ENCODE measurements around the gene TRIM9.

The TRIM9 gene

GRCh38 chr14:51094901-51095853 lies at the start of gene TRIM9:
Gene TRIM9 (minus strand): TSS chr14:51095105. CDS start chr14:51094939, 166 bp downstream.
- TF ChIP-seq, protein P1, sequence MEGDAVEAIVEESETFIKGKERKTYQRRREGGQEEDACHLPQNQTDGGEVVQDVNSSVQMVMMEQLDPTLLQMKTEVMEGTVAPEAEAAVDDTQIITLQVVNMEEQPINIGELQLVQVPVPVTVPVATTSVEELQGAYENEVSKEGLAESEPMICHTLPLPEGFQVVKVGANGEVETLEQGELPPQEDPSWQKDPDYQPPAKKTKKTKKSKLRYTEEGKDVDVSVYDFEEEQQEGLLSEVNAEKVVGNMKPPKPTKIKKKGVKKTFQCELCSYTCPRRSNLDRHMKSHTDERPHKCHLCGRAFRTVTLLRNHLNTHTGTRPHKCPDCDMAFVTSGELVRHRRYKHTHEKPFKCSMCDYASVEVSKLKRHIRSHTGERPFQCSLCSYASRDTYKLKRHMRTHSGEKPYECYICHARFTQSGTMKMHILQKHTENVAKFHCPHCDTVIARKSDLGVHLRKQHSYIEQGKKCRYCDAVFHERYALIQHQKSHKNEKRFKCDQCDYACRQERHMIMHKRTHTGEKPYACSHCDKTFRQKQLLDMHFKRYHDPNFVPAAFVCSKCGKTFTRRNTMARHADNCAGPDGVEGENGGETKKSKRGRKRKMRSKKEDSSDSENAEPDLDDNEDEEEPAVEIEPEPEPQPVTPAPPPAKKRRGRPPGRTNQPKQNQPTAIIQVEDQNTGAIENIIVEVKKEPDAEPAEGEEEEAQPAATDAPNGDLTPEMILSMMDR (IDR thresholded peaks at IDR 0.05), result no peak

DNA sequence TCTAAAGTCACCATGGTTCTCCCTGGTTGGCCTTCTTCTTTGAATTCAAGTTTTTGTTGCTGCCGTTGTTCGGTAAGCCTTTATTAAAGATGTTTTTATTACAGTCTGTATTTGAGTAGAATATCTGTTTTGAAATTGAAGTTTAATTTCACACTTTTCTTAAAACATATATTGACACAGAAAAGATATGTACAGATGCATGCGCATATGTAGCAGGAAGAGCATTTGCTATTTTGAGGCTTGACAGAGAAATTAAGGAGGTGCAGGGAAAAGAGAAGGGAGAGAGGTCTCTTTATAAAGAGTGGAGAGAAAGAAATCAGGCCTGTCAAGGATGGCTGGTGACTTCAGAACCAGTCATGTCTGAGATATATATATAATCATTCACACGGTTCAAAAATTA lies 46.0 kb upstream of the TRIM9 start:
- TF ChIP-seq, protein P1 (IDR thresholded peaks at IDR 0.05), result no peak

GRCh38 chr14:51140338-51140737 lies 45.4 kb upstream of the TRIM9 start:
- TF ChIP-seq, protein P1 (IDR thresholded peaks at IDR 0.05), result no peak

DNA sequence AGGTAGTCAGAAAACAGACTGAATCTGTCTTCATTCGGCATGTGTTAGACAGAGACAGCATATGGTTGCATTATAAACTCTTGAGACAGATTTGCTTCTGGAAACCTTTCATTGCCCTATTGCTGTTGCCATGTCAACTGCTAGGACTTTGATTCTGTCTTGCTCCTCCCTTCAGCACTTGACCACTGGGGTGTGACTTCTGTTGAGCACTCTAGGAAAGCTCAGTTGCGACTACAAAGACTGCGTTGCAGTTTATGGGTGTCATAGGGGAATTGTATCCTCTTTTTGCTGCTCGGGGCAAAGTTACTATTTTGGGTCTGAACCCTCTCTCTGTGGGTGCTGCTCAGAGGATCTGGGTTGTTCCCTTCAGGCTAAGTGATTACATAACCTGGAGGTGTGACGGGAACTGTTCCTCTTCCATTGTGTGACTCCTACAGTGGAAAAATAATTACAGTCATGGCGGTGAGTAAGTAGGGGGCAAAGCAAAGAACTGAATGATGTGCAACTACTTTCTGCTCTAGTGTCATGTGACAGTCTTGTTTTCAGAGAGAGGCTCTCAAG lies 44.3 kb upstream of the TRIM9 start:
- TF ChIP-seq, protein P1 (IDR thresholded peaks at IDR 0.05), result no peak

DNA sequence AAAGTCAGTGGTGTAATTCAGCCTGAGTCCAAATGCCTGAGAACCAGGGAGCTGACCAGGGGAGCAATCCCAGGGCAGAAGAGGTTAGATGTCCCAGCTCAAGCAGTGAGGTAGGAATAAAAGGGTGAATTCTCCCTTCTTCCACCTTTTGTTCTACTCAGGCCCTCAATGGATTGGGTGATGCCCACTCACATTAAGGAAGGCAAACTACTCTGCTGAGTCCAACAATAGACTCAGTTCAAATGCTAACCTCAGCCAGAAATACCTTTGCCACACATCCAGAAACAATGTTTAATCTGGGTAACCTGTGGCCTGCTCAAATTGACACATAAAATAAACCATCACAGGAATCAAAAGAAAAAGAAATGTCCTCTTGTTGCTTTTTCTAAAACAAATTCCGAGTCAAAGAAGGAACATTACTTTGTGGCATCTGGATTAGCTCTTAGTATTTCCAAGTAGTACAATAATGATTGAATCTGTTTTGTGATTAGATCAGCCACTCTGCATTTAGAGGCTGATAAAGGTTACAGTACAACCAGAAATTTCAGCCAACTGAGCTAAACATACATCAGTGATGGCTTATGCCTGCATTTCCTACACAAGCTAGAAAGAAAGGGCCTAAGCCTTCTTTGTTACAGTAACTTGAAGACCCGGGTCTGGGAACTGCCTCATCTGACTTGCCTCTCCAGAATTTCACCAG lies 43.6 kb upstream of the TRIM9 start:
- TF ChIP-seq, protein P1 (IDR thresholded peaks at IDR 0.05), result no peak

DNA sequence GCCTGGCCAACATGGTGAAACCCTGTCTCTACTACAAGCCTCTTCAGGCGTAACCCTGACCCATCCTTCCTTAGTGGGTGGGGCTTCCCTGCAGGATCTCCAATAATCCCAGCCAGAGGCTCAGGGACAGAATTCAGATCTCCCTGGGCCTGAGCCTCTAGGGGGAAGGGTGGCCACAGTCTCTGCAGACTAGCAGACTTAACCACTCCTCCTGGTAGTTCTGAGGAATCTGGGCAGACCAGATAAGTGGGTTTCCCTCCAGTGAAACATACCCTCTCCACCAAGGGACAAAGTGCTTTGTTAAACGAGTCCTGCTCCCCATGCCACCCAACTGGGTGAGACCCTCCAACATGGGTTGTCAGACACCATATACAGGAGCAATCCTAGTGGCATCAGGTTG lies 36.6 kb upstream of the TRIM9 start:
- TF ChIP-seq, protein P1 (IDR thresholded peaks at IDR 0.05), result no peak

DNA sequence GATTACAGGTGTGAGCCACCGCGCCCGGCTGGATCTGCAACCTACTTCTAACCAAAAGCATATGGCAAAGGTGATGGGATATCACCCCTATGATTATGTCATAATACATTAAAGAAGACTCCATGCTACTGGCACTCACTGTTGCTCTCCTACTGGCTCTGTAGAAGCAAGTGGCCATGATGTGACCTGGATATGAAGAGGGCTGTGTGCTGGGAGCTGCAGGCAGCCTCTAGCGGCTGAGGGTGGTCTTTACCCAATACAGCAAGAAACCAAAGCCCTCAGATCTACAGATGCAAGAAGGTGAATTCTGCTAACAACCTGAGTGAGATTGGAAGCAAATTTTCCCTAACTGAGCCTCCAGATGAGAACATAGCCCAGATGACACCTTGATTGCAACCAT lies 34.2 kb upstream of the TRIM9 start:
- TF ChIP-seq, protein P1 (IDR thresholded peaks at IDR 0.05), result no peak

Data from LNCAP (cell line).